GM18519 (cell line): Measurements from ENCODE around the gene PDLIM7.

Experiments used
- ATAC-seq: cut with Tn5 transposase; IDR thresholded peaks from one replicate; pipeline ENCODE4 v1.9.1; 2021; ENCODE audit warnings: mild to moderate bottlenecking, moderate library complexity; ENCODE audit not compliant: unreplicated experiment, low FRiP score

PDLIM7 gene

DNA sequence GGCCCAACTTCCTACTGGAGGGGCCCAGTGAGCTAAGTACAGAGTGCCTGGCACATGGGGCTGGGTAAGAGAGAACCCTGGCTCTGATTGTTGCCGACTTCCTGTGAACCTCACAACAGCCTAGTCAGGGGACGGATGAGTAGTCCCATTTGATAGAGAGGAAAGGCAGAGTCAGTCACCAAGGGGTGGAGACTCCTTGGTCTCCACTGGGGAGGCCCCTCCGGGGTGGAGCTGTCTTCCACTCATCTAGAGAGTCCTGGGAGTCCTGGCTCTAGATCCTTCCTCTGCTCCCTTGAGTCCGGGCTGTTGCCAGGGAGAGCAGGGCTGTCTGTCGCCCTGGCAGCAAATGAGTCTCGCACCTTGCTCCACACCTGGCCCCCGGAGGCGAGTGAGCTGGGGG, 63.0 kb downstream of the PDLIM7 start:
- ATAC-seq: no peak

DNA sequence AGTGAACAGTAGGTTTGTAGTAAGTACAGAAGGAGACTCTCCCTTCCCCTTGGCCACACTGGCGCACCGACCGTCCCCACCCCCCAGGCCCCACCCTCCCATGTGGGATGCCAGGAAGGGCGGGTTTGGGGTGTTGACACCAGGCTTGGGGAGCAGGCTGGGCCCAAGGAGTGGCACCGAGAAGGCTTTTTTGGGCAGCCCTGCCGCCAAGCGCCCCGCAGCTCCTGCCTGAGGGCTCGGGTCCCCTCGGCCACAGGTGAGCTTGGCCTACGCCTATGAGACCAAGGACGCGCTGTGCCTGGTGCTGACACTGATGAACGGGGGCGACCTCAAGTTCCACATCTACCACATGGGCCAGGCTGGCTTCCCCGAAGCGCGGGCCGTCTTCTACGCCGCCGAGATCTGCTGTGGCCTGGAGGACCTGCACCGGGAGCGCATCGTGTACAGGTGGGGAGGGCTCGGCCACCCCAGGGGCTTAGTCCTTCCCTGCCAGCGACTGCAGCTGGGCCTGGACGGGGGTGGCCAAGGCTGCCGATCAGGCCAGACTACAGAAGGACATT, 63.7 kb downstream of the PDLIM7 start:
- ATAC-seq: no peak
